H9 (cell line): ENCODE measurements around the gene SLC23A1. TPM values are rescaled to one million over a fixed set of nuclear protein-coding genes. Genes with fewer than 3 reads are reported as not detected.
A peak's percentile ranks its signal among the peaks of the same experiment; 100 is the strongest.

Source experiments
- DNase-seq: peaks from one replicate; pipeline ENCODE4 v3.0.0-alpha.2; 2017
- H2AFZ ChIP-seq: one replicate; pipeline ENCODE4 v1.6.1; 2013; ENCODE audit warnings: mild to moderate bottlenecking, low read length, control low read depth, moderate library complexity
- H2AK5ac ChIP-seq: 2 replicates; pipeline ENCODE4 v1.6.1; 2013; ENCODE audit warnings: low read length, control low read depth, mixed read lengths; ENCODE audit not compliant: insufficient read length
- H2BK120ac ChIP-seq: one replicate; pipeline ENCODE4 v1.6.1; 2013; ENCODE audit warnings: low read depth, mild to moderate bottlenecking, low read length, control low read depth, inconsistent platforms; ENCODE audit not compliant: poor library complexity, severe bottlenecking
- H2BK12ac ChIP-seq: 2 replicates; pipeline ENCODE4 v1.6.1; 2013; ENCODE audit warnings: low read length, control low read depth, mixed read lengths, low read depth; ENCODE audit not compliant: insufficient read length
- H2BK15ac ChIP-seq: 2 replicates; pipeline ENCODE4 v1.6.1; 2013; ENCODE audit warnings: low read depth, low read length, control low read depth
- H2BK20ac ChIP-seq: one replicate; pipeline ENCODE4 v1.6.1; 2013; ENCODE audit warnings: low read depth, mild to moderate bottlenecking, low read length, control low read depth, inconsistent platforms; ENCODE audit not compliant: poor library complexity, severe bottlenecking
- H2BK5ac ChIP-seq: 2 replicates; pipeline ENCODE4 v1.6.1; 2013; ENCODE audit warnings: low read length, control low read depth, mixed read lengths; ENCODE audit not compliant: insufficient read length
- H3K14ac ChIP-seq: 2 replicates; pipeline ENCODE4 v1.6.1; 2013; ENCODE audit warnings: low read length, control low read depth; ENCODE audit not compliant: insufficient read depth
- H3K18ac ChIP-seq: 2 replicates; pipeline ENCODE4 v1.6.1; 2013; ENCODE audit warnings: low read depth, mild to moderate bottlenecking, mixed read lengths, low read length, control low read depth; ENCODE audit not compliant: insufficient read length
- H3K23ac ChIP-seq: 2 replicates; pipeline ENCODE4 v1.6.1; 2013; ENCODE audit warnings: low read length, control low read depth, mixed read lengths, low read depth; ENCODE audit not compliant: insufficient read length
- H3K23me2 ChIP-seq: 2 replicates; pipeline ENCODE4 v1.6.1; 2013; ENCODE audit warnings: low read depth, mild to moderate bottlenecking, mixed read lengths, low read length, control low read depth; ENCODE audit not compliant: insufficient read length, poor library complexity, severe bottlenecking
- H3K27ac ChIP-seq: 2 replicates; pipeline ENCODE4 v1.5.1; 2013; ENCODE audit warnings: low read length, control low read depth, mixed read lengths, low read depth; ENCODE audit not compliant: insufficient read length
- H3K27me3 ChIP-seq: 2 replicates; pipeline ENCODE4 v1.6.1; 2013; ENCODE audit warnings: low read length, control low read depth, inconsistent platforms; ENCODE audit not compliant: insufficient read depth
- H3K4ac ChIP-seq: 2 replicates; pipeline ENCODE4 v1.6.1; 2013; ENCODE audit warnings: low read depth, mild to moderate bottlenecking, control low read depth, inconsistent platforms, low read length, moderate library complexity
- H3K4me1 ChIP-seq: 2 replicates; pipeline ENCODE4 v1.6.1; 2013; ENCODE audit warnings: low read length, control low read depth, inconsistent platforms; ENCODE audit not compliant: insufficient read depth
- H3K4me2 ChIP-seq: 2 replicates; pipeline ENCODE4 v1.6.1; 2013; ENCODE audit warnings: low read length, control low read depth, mixed read lengths; ENCODE audit not compliant: insufficient read length, insufficient read depth
- H3K56ac ChIP-seq: 2 replicates; pipeline ENCODE4 v1.6.1; 2013; ENCODE audit warnings: low read depth, mild to moderate bottlenecking, mixed read lengths, low read length, control low read depth; ENCODE audit not compliant: insufficient read length
- H3K79me1 ChIP-seq: 2 replicates; pipeline ENCODE4 v1.6.1; 2013; ENCODE audit warnings: low read depth, mild to moderate bottlenecking, moderate library complexity, low read length, control low read depth, inconsistent platforms; ENCODE audit not compliant: insufficient read depth, poor library complexity, severe bottlenecking
- H3K79me2 ChIP-seq: 2 replicates; pipeline ENCODE4 v1.6.1; 2013; ENCODE audit warnings: low read length, control low read depth, inconsistent platforms; ENCODE audit not compliant: insufficient read depth
- H3K9ac ChIP-seq: 2 replicates; pipeline ENCODE4 v1.6.1; 2013; ENCODE audit warnings: low read length, control low read depth, mixed read lengths; ENCODE audit not compliant: insufficient read length; ENCODE audit errors: extremely low read depth
- H3K9me3 ChIP-seq: one replicate; pipeline ENCODE4 v1.6.1; 2013; ENCODE audit warnings: low read depth, low read length, inconsistent platforms; ENCODE audit not compliant: control insufficient read depth
- H3T11ph ChIP-seq: one replicate; pipeline ENCODE4 v1.6.1; 2013; ENCODE audit warnings: mild to moderate bottlenecking, low read length, control low read depth, inconsistent platforms
- H4K20me1 ChIP-seq: one replicate; pipeline ENCODE4 v1.6.1; 2013; ENCODE audit not compliant: control insufficient read depth, insufficient read length, insufficient read depth
- H4K5ac ChIP-seq: 2 replicates; pipeline ENCODE4 v1.6.1; 2013; ENCODE audit warnings: low read depth, mild to moderate bottlenecking, mixed read lengths, low read length, control low read depth; ENCODE audit not compliant: insufficient read length
- H4K8ac ChIP-seq: replicated peaks from 2 replicates; pipeline ENCODE4 v1.6.1; 2013; ENCODE audit warnings: low read length, control low read depth, mixed read lengths, low read depth; ENCODE audit not compliant: insufficient read length
- H4K91ac ChIP-seq: 2 replicates; pipeline ENCODE4 v1.6.1; 2013; ENCODE audit warnings: low read depth, mild to moderate bottlenecking, moderate library complexity, mixed read lengths, low read length, control low read depth; ENCODE audit not compliant: insufficient read length
- H3K27ac Mint-ChIP-seq, 3 experiments: 2 replicates in 2 of 3; 3 replicates in 1 of 3; pipeline ENCODE4 v1.8.0; 2020 to 2021; ENCODE audit warnings: mixed read lengths in 3 of 3, mild to moderate bottlenecking in 1 of 3, moderate library complexity in 1 of 3
- H3K27me3 Mint-ChIP-seq: 2 replicates; pipeline ENCODE4 v1.8.0; 2021; ENCODE audit warnings: low read depth, mild to moderate bottlenecking, moderate library complexity, mixed read lengths
- H3K36me3 Mint-ChIP-seq, 3 experiments: 2 replicates in 2 of 3; 3 replicates in 1 of 3; pipeline ENCODE4 v1.8.0; 2020 to 2021; ENCODE audit warnings: low read depth in 3 of 3, mixed read lengths in 3 of 3; ENCODE audit not compliant: insufficient read depth in 1 of 3
- H3K4me1 Mint-ChIP-seq, 2 experiments: 2 replicates each; pipeline ENCODE4 v1.8.0; 2020; ENCODE audit warnings: mixed read lengths in 2 of 2
- H3K4me3 Mint-ChIP-seq, 2 experiments: 2 replicates in 1 of 2; 3 replicates in 1 of 2; pipeline ENCODE4 v1.8.0; 2020 to 2021; ENCODE audit warnings: mild to moderate bottlenecking in 2 of 2, mixed read lengths in 2 of 2, moderate library complexity in 1 of 2
- H3K9me3 Mint-ChIP-seq, 2 experiments: 2 replicates in 1 of 2; 3 replicates in 1 of 2; pipeline ENCODE4 v1.8.0; 2020; ENCODE audit warnings: mild to moderate bottlenecking in 2 of 2, mixed read lengths in 2 of 2, moderate library complexity in 1 of 2
- WGBS: extraction: QIAGEN DNeasy Blood & Tissue Kit; methylation state at CpG from one replicate; pipeline ENCODE4 v1.1.7; 2013; ENCODE audit warnings: missing lambda C conversion rate, low lambda C conversion rate, mixed read lengths; ENCODE audit not compliant: insufficient read length; ENCODE audit errors: extremely low coverage; 5-methylcytosine and 5-hydroxymethylcytosine counted together
- total RNA-seq: library from RNA; stranded (reverse); gene quantifications from 2 replicates; pipeline ENCODE4 v1.2.1, GENCODE V29; 2021
- TF ChIP-seq, protein P1 (sequence below): fragments of 200-600 bp; sonication (generic); conservative IDR thresholded peaks from 3 replicates; pipeline ENCODE4 v1.8.0; 2021; ENCODE audit warnings: antibody characterized with exemption, mild to moderate bottlenecking

SLC23A1 gene
- total RNA-seq, 1 experiment from 2014 or later: not detected

GRCh38 chr5:139422307-139422893, 39.3 kb upstream of the SLC23A1 start:
- no peak overlapping the region for H3K4me2 ChIP-seq
- H2AK5ac ChIP-seq: no peak overlapping the region
- no peak overlapping the region for H3K4me3 Mint-ChIP-seq
- H2AFZ ChIP-seq: no peak overlapping the region
- no peak overlapping the region for H3K27ac ChIP-seq
- TF ChIP-seq, protein P1, sequence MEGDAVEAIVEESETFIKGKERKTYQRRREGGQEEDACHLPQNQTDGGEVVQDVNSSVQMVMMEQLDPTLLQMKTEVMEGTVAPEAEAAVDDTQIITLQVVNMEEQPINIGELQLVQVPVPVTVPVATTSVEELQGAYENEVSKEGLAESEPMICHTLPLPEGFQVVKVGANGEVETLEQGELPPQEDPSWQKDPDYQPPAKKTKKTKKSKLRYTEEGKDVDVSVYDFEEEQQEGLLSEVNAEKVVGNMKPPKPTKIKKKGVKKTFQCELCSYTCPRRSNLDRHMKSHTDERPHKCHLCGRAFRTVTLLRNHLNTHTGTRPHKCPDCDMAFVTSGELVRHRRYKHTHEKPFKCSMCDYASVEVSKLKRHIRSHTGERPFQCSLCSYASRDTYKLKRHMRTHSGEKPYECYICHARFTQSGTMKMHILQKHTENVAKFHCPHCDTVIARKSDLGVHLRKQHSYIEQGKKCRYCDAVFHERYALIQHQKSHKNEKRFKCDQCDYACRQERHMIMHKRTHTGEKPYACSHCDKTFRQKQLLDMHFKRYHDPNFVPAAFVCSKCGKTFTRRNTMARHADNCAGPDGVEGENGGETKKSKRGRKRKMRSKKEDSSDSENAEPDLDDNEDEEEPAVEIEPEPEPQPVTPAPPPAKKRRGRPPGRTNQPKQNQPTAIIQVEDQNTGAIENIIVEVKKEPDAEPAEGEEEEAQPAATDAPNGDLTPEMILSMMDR: peak; percentile 94
- no peak overlapping the region for H4K91ac ChIP-seq
- H3K23me2 ChIP-seq: no peaks in the 10 kb centered on the region
- no CpG with 5 or more reads among the region's 5 CpGs for WGBS
- H3K27me3 Mint-ChIP-seq: peaks cover 1% of the 10 kb centered on the region
- no peak overlapping the region for H4K5ac ChIP-seq
- H3K79me1 ChIP-seq: no peaks in the 10 kb centered on the region
- peak; percentile 39 for DNase-seq
- no peak overlapping the region for H4K8ac ChIP-seq
- no peaks in the 10 kb centered on the region for H3K9me3 Mint-ChIP-seq
- peaks cover 3 to 62% (median 46%) of the 10 kb centered on the region in 3 experiments for H3K36me3 Mint-ChIP-seq
- no peaks in the 10 kb centered on the region for H3K27me3 ChIP-seq
- no peak overlapping the region for H2BK15ac ChIP-seq
- peaks cover 15 to 25% of the 10 kb centered on the region in 2 experiments for H3K4me1 Mint-ChIP-seq
- H2BK20ac ChIP-seq: no peak overlapping the region
- no peak overlapping the region for H3K23ac ChIP-seq
- no peaks in the 10 kb centered on the region for H4K20me1 ChIP-seq
- H3K4me1 ChIP-seq: no peaks in the 10 kb centered on the region
- no peak overlapping the region for H3K14ac ChIP-seq
- no peak overlapping the region for H3K9ac ChIP-seq
- H3T11ph ChIP-seq: no peak overlapping the region
- no peak overlapping the region for H2BK120ac ChIP-seq
- no peak overlapping the region for H3K4ac ChIP-seq
- H2BK12ac ChIP-seq: no peak overlapping the region
- no peak overlapping the region for H3K18ac ChIP-seq
- no peaks in the 10 kb centered on the region for H3K9me3 ChIP-seq
- no peak overlapping the region for H3K56ac ChIP-seq
- no peak overlapping the region; a peak in 1 of 7 replicates for H3K27ac Mint-ChIP-seq
- no peak overlapping the region for H2BK5ac ChIP-seq
- no peaks in the 10 kb centered on the region for H3K79me2 ChIP-seq
